Right ventricle myocardium inferior (tissue), 1 donor: Measurements from ENCODE around the gene SYT15B. TPM values are rescaled to one million over a fixed set of nuclear protein-coding genes. Genes with fewer than 3 reads are reported as not detected.
"Not testable (repeated sequence)": the region's sequence is repeated elsewhere in the genome, so short reads cannot be mapped to it uniquely, and the experiment has no call there.

ENCODE experiments used
- ATAC-seq: fragments of 200-7000 bp; cut with Tn5 transposase; one replicate; pipeline ENCODE4 v1.9.1; 2020; ENCODE audit warnings: mild to moderate bottlenecking, moderate library complexity
- DNase-seq: peaks from one replicate; pipeline ENCODE4 v3.0.0; 2021; ENCODE audit errors: missing footprints
- intact Hi-C: fragments of 100-400 bp; cut with DNase I; formaldehyde crosslinking; loops from one replicate; pipeline ENCODE4 v1.11.0; 2022
- long read RNA-seq: library from polyadenylated mRNA; unstranded; transcript quantifications from one replicate; pipeline ENCODE4 v2.0.0, GENCODE V29; 2021
- total RNA-seq: library from RNA; stranded (reverse); fragmentation: NEBNext Ultra II Directional; extraction: Animal tissue kit (Norgen Biotek cat#: 25700); gene quantifications from one replicate; pipeline ENCODE4 v1.2.1, GENCODE V29; 2021
- donor health status: DM: no; HTN: yes; CAD: no; lungs with severe emphysema.

SYT15B gene
- total RNA-seq = 0.62 TPM
- long read RNA-seq, partial matches to known transcripts = 1 of 1 reads
- long read RNA-seq, other reads (novel, unspliced or antisense) = 0 of 1 reads

DNA sequence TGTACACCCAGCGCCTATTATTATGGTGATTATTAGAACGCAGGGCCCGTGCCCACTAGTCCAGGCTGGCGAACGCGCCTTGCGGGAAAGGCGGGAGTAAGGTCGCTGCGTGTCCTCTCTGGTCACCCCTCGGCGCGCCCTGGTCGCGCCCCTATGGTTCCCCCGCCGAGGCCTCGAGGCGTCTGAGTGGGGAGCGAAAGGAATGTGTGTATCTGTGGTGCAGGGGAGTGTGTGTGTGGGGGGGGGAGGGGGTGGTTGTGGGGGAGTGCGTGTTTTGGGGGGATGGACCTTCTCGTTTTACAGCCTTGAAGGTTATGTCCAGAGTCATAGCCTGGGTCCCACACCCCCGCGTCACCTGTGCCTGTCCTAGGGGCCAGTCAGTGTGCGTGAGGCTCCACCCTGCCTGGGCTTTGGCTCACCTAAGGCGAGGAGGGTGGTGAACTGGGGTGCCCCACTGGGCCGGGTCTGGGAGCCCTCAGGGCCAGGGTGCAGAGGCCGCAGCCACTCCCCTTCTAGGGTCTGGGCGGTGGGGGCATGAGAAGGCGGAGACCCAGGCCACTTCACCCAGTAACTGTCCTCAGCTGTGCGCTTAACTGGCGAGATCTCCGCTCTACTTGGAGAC lies at the start of gene SYT15B:
TSS of gene SYT15B (minus strand) at position 39 of the 622 bp plus-strand sequence. CDS start 952 bp downstream, outside the sequence.
- ATAC-seq, intact Hi-C loops, DNase-seq: not testable (repeated sequence)

- DNase-seq, ATAC-seq, intact Hi-C loops: not testable (repeated sequence)
These were observed 16.2 kb upstream of the SYT15B start for GRCh38 chr10:47779590-47779989.

DNA sequence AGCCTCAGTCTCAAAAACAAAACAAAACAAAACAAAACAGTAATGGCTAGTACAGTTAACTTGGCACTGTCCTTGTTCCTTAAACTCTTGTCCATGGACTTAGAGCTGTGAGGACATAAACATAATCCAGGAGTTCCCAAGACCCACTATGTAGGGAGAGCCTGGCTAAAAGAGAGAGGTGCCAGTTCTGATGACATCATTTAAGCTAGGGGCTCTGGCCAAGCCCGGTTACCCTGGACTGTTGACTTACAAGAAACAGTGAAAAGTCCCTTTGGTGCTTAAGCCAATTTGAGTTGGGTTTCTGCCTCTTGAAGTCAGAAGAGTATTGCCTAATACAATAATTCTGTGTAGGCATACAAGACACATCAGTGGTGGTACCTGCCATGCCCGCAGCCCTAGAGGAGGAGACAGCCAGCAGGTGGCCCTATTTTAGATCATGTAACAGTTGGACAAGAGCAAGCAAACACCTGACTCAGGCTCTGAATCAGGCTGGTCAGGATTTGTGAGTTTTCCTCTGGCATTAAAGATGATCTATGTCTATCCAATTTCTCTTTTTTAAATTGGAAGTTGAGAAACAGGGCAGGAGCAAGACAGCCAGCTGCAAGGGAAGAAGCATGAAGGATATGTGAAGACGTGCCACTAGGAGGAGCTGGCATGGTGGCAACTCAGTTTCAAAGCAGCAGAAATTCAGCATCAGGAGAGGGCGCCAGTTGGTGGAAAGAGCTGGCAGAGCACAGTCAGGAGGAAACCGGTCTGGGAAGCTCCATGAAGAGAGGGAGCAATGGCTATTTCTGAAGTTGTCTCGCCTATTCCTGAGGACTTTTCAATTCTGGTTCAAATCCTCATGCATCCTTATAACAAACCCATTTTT lies 12.2 kb upstream of the SYT15B start:
- peak; percentile 54 for ATAC-seq
- not testable (repeated sequence) for DNase-seq

DNA sequence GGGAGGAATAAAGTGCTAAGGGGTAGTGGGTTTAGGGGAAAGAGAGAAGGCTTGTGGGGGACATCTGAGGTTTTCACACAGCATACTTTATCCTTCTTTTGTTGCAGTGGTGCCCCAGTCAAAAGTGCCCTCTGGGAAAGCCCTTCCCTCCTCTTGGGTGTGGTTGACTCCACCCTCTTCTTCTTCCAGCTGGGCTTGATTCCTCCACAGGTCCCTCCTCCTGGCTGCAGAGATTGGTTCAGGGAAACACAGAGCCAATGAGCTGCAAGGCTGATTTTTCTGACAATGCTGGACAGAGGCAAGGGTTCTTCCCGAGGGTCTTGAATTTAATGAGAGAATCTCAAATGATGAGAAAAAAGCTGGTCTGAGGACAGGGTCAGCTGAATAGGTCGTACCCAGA lies 7.4 kb upstream of the SYT15B start:
- DNase-seq, ATAC-seq, intact Hi-C loops: not testable (repeated sequence)

More for the DNA sequence above, 12.2 kb upstream of the SYT15B start:
- intact Hi-C loops = not testable (repeated sequence)

GRCh38 chr10:47768578-47769115 lies 5.3 kb upstream of the SYT15B start:
- DNase-seq, ATAC-seq, intact Hi-C loops: not testable (repeated sequence)

DNA sequence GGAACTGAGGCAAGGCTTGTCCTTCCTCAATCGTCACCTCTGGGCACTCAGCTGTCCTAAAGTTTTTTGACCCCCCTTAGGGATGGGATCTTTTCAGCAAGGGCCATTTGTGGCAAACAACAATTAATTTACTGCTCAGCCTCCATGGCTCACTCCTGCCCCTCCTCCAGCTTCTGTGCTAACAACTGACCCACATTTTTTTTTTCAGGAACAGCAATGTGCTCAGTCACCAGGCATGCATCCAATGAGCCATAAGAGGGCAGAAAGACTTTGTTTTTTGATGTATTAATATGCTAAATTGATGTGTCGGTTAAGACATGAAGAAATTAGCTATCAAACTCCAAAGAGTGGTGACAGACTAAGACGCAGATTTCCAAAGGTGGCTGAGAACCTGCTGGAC lies 4.7 kb upstream of the SYT15B start:
- ATAC-seq, intact Hi-C loops, DNase-seq: not testable (repeated sequence)

DNA sequence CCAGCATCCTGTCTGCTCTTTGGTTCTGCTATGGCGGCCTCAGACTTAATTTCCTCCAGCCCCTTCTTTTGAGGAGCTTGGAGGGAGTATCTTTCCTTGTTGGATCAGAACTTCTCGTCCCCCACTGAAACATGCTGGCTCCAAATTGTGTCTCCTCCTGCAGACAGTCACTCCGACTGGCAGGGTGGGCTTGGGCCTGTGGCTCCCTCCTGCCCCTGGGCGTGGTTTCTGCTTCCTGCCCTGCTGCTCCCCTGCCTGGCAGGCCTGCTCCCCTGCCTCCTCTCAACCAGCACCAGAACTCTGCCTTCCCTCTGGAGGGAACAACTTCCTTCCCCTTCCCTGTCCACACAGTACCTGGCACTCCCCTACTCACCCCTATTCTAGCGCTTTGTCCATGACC lies 3.8 kb upstream of the SYT15B start:
- intact Hi-C loops, DNase-seq, ATAC-seq: not testable (repeated sequence)

- ATAC-seq, DNase-seq, intact Hi-C loops: not testable (repeated sequence)
These were observed 1.8 kb upstream of the SYT15B start for GRCh38 chr10:47765232-47765631.

- intact Hi-C loops, ATAC-seq: not testable (repeated sequence)
- DNase-seq = peak; percentile 52
These were observed 478 bp downstream of the SYT15B start for GRCh38 chr10:47762674-47763553.

- ATAC-seq, DNase-seq, intact Hi-C loops: not testable (repeated sequence)
These were observed 4.5 kb downstream of the SYT15B start for GRCh38 chr10:47758855-47759254.

- DNase-seq, ATAC-seq, intact Hi-C loops: not testable (repeated sequence)
These were observed 7.2 kb downstream of the SYT15B start for GRCh38 chr10:47756169-47756568.

- DNase-seq, intact Hi-C loops: not testable (repeated sequence)
- ATAC-seq = peak; percentile 70
These were observed 9.5 kb downstream of the SYT15B start for GRCh38 chr10:47753871-47754270.

GRCh38 chr10:47753176-47753575 lies 10.2 kb downstream of the SYT15B start:
- ATAC-seq, DNase-seq, intact Hi-C loops: not testable (repeated sequence)

GRCh38 chr10:47751821-47752220 lies 11.6 kb downstream of the SYT15B start:
- ATAC-seq, DNase-seq, intact Hi-C loops: not testable (repeated sequence)

DNA sequence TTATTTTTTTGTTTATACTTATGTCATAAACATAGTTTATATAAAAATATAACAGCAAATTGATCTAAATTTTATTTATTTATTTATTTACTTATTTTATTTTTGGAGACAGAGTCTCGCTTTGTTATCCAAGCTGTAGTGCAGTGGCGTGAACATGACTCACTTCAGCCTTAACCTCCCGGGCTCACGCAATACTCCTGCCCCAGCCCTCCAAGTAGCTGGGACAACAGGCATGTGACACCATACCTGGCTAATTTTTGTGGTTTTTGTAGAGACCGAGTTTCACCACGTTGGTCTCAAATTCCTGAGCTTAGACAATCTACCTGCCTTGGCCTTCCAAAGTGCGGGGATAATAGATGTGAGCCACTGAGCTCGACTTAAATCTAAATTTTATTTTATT lies 13.0 kb downstream of the SYT15B start:
- intact Hi-C loops, ATAC-seq: not testable (repeated sequence)

GRCh38 chr10:47746780-47747376 lies 16.5 kb downstream of the SYT15B start:
- peak; percentile 77 for ATAC-seq
- DNase-seq = peak; percentile 41
- intact Hi-C loops = not testable (repeated sequence)

More for the DNA sequence above, 13.0 kb downstream of the SYT15B start:
- not testable (repeated sequence) for DNase-seq

DNA sequence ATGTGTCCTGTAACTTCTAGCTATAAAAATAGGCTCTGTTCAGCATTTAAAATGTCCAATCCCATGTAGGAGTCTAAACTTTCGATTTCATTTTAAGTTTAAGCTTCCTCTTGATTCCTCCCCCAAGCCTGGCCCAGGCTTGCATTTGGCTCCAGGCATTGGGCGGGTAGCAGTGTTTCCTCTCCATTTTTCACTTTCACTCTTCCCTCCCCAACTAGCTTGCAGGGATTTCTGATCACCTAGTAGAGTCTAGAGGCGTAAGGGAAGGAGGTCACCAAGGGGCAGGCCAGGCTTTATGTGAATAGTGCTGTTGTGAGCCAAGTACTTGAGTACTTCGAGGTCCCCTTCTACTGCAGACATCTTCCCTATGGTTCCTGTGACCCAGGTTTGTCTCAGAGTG lies 18.5 kb downstream of the SYT15B start:
- DNase-seq, ATAC-seq, intact Hi-C loops: not testable (repeated sequence)
